Measurements from ENCODE around the gene AS3MT. TPM values are rescaled to one million over a fixed set of nuclear protein-coding genes. Genes with fewer than 3 reads are reported as not detected.
A peak's percentile ranks its signal among the peaks of the same experiment; 100 is the strongest.
"Not testable (repeated sequence)": the region's sequence is repeated elsewhere in the genome, so short reads cannot be mapped to it uniquely, and the experiment has no call there.

Gene AS3MT, protein sequence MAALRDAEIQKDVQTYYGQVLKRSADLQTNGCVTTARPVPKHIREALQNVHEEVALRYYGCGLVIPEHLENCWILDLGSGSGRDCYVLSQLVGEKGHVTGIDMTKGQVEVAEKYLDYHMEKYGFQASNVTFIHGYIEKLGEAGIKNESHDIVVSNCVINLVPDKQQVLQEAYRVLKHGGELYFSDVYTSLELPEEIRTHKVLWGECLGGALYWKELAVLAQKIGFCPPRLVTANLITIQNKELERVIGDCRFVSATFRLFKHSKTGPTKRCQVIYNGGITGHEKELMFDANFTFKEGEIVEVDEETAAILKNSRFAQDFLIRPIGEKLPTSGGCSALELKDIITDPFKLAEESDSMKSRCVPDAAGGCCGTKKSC
- total RNA-seq (0.37 TPM), polyA plus RNA-seq (not detected)

GRCh38 chr10:102869258-102870198 lies at the start of gene AS3MT:
Gene AS3MT (plus strand): TSS chr10:102869470. CDS start chr10:102869593, 123 bp downstream.
- Mint-ChIP-seq H3K4me1 (peaks cover 3 to 8% (median 5%) of the 10 kb centered on the region in 4 donors), H3K27ac (no peak within 1 kb of the TSS), H3K27me3 (peaks cover 18% of the 10 kb centered on the region), H3K4me3 (peak within 1 kb of the TSS in 3 of 4 donors; percentile 21 to 46 (median 45)), H3K9me3 (no peaks in the 10 kb centered on the region), H3K36me3 (peaks cover 3% of the 10 kb centered on the region)
- Histone ChIP-seq H3K36me3 (ENCODE audit: control insufficient read depth, insufficient read depth, low read length) (peaks cover 3% of the 10 kb centered on the region), H3K27ac (ENCODE audit: insufficient read depth, low read length, poor library complexity, severe bottlenecking) (no peak within 1 kb of the TSS), H3K9me3 (ENCODE audit: control insufficient read depth in 2 of 2, low read length in 2 of 2) (no peaks in the 10 kb centered on the region), H3K4me3 (ENCODE audit: low read depth, low read length) (no peak within 1 kb of the TSS), H3K4me1 (ENCODE audit: control insufficient read depth, insufficient read depth, low read length, poor library complexity, severe bottlenecking) (peaks cover 6% of the 10 kb centered on the region), H3K27me3 (ENCODE audit: control insufficient read depth, insufficient read depth, low read length) (peaks cover 10% of the 10 kb centered on the region)
- DNase-seq = peak in 1 of 3 donors; percentile 13
- ATAC-seq (ENCODE audit: low read depth in 2 of 2) = peak in 1 of 2 donors; percentile 20

GRCh38 chr10:102820008-102820407 lies 49.3 kb upstream of the AS3MT start:
- not testable (repeated sequence) for H3K27ac Mint-ChIP-seq; H3K4me1 Mint-ChIP-seq; H3K27ac ChIP-seq (ENCODE audit: insufficient read depth, low read length, poor library complexity, severe bottlenecking); H3K27me3 ChIP-seq (ENCODE audit: control insufficient read depth, insufficient read depth, low read length); ATAC-seq (ENCODE audit: low read depth in 2 of 2); H3K4me3 ChIP-seq (ENCODE audit: low read depth, low read length); H3K9me3 Mint-ChIP-seq; H3K9me3 ChIP-seq (ENCODE audit: control insufficient read depth in 2 of 2, low read length in 2 of 2); H3K4me3 Mint-ChIP-seq; H3K4me1 ChIP-seq (ENCODE audit: control insufficient read depth, insufficient read depth, low read length, poor library complexity, severe bottlenecking); H3K36me3 Mint-ChIP-seq; DNase-seq; H3K27me3 Mint-ChIP-seq
- H3K36me3 ChIP-seq (ENCODE audit: control insufficient read depth, insufficient read depth, low read length) = peaks cover 12% of the 10 kb centered on the region

- ATAC-seq (ENCODE audit: low read depth in 2 of 2) = no peak
- no peak for DNase-seq
Measured at GRCh38 chr10:102822222-102822621, 47.0 kb upstream of the AS3MT start.

GRCh38 chr10:102824664-102825063 lies 44.6 kb upstream of the AS3MT start:
- Histone ChIP-seq H3K4me3 (ENCODE audit: low read depth, low read length) (no peak overlapping the region), H3K9me3 (ENCODE audit: control insufficient read depth in 2 of 2, low read length in 2 of 2) (no peaks in the 10 kb centered on the region), H3K27ac (ENCODE audit: insufficient read depth, low read length, poor library complexity, severe bottlenecking) (no peak overlapping the region), H3K36me3 (ENCODE audit: control insufficient read depth, insufficient read depth, low read length) (no peaks in the 10 kb centered on the region), H3K27me3 (ENCODE audit: control insufficient read depth, insufficient read depth, low read length) (no peaks in the 10 kb centered on the region), H3K4me1 (ENCODE audit: control insufficient read depth, insufficient read depth, low read length, poor library complexity, severe bottlenecking) (no peaks in the 10 kb centered on the region)
- H3K4me1 Mint-ChIP-seq = no peaks in the 10 kb centered on the region
- H3K27ac Mint-ChIP-seq = no peak overlapping the region
- peaks cover 0 to 1% (median 0%) of the 10 kb centered on the region in 7 donors for H3K9me3 Mint-ChIP-seq
- no peaks in the 10 kb centered on the region for H3K36me3 Mint-ChIP-seq
- ATAC-seq (ENCODE audit: low read depth in 2 of 2) (no peak), DNase-seq (no peak)
- H3K27me3 Mint-ChIP-seq = no peaks in the 10 kb centered on the region
- H3K4me3 Mint-ChIP-seq = no peak overlapping the region

More at GRCh38 chr10:102822222-102822621, 47.0 kb upstream of the AS3MT start:
- Mint-ChIP-seq H3K9me3 (peaks cover 0 to 1% (median 0%) of the 10 kb centered on the region in 7 donors), H3K36me3 (no peaks in the 10 kb centered on the region), H3K4me3 (no peak overlapping the region), H3K27ac (no peak overlapping the region), H3K27me3 (no peaks in the 10 kb centered on the region), H3K4me1 (no peaks in the 10 kb centered on the region)
- no peaks in the 10 kb centered on the region for H3K27me3 ChIP-seq (ENCODE audit: control insufficient read depth, insufficient read depth, low read length)
- no peaks in the 10 kb centered on the region for H3K36me3 ChIP-seq (ENCODE audit: control insufficient read depth, insufficient read depth, low read length)
- H3K4me1 ChIP-seq (ENCODE audit: control insufficient read depth, insufficient read depth, low read length, poor library complexity, severe bottlenecking) = no peaks in the 10 kb centered on the region
- H3K9me3 ChIP-seq (ENCODE audit: control insufficient read depth in 2 of 2, low read length in 2 of 2) = no peaks in the 10 kb centered on the region
- H3K4me3 ChIP-seq (ENCODE audit: low read depth, low read length) = no peak overlapping the region
- H3K27ac ChIP-seq (ENCODE audit: insufficient read depth, low read length, poor library complexity, severe bottlenecking) = no peak overlapping the region

GRCh38 chr10:102826148-102826796 lies 43.0 kb upstream of the AS3MT start:
- H3K27me3 Mint-ChIP-seq = peaks cover 4% of the 10 kb centered on the region
- Histone ChIP-seq H3K36me3 (ENCODE audit: control insufficient read depth, insufficient read depth, low read length) (no peaks in the 10 kb centered on the region), H3K27ac (ENCODE audit: insufficient read depth, low read length, poor library complexity, severe bottlenecking) (no peak overlapping the region), H3K4me1 (ENCODE audit: control insufficient read depth, insufficient read depth, low read length, poor library complexity, severe bottlenecking) (no peaks in the 10 kb centered on the region), H3K27me3 (ENCODE audit: control insufficient read depth, insufficient read depth, low read length) (no peaks in the 10 kb centered on the region), H3K4me3 (ENCODE audit: low read depth, low read length) (no peak overlapping the region), H3K9me3 (ENCODE audit: control insufficient read depth in 2 of 2, low read length in 2 of 2) (no peaks in the 10 kb centered on the region)
- no peak overlapping the region for H3K27ac Mint-ChIP-seq
- ATAC-seq (ENCODE audit: low read depth in 2 of 2) (no peak), DNase-seq (no peak)
- H3K4me3 Mint-ChIP-seq = no peak overlapping the region
- no peaks in the 10 kb centered on the region for H3K4me1 Mint-ChIP-seq
- no peaks in the 10 kb centered on the region for H3K36me3 Mint-ChIP-seq
- peaks cover 0 to 1% (median 0%) of the 10 kb centered on the region in 7 donors for H3K9me3 Mint-ChIP-seq

GRCh38 chr10:102827597-102827975 lies 41.7 kb upstream of the AS3MT start:
- no peak overlapping the region for H3K27ac Mint-ChIP-seq
- no peak overlapping the region for H3K27ac ChIP-seq (ENCODE audit: insufficient read depth, low read length, poor library complexity, severe bottlenecking)
- H3K9me3 Mint-ChIP-seq = peaks cover 0 to 1% (median 0%) of the 10 kb centered on the region in 7 donors
- no peak for DNase-seq
- no peak for ATAC-seq (ENCODE audit: low read depth in 2 of 2)
- peaks cover 8% of the 10 kb centered on the region for H3K27me3 Mint-ChIP-seq
- H3K4me1 Mint-ChIP-seq = no peaks in the 10 kb centered on the region
- H3K4me3 ChIP-seq (ENCODE audit: low read depth, low read length) = no peak overlapping the region
- no peaks in the 10 kb centered on the region for H3K36me3 Mint-ChIP-seq
- no peaks in the 10 kb centered on the region for H3K36me3 ChIP-seq (ENCODE audit: control insufficient read depth, insufficient read depth, low read length)
- no peaks in the 10 kb centered on the region for H3K4me1 ChIP-seq (ENCODE audit: control insufficient read depth, insufficient read depth, low read length, poor library complexity, severe bottlenecking)
- no peaks in the 10 kb centered on the region for H3K27me3 ChIP-seq (ENCODE audit: control insufficient read depth, insufficient read depth, low read length)
- H3K4me3 Mint-ChIP-seq = no peak overlapping the region
- no peaks in the 10 kb centered on the region for H3K9me3 ChIP-seq (ENCODE audit: control insufficient read depth in 2 of 2, low read length in 2 of 2)

DNA sequence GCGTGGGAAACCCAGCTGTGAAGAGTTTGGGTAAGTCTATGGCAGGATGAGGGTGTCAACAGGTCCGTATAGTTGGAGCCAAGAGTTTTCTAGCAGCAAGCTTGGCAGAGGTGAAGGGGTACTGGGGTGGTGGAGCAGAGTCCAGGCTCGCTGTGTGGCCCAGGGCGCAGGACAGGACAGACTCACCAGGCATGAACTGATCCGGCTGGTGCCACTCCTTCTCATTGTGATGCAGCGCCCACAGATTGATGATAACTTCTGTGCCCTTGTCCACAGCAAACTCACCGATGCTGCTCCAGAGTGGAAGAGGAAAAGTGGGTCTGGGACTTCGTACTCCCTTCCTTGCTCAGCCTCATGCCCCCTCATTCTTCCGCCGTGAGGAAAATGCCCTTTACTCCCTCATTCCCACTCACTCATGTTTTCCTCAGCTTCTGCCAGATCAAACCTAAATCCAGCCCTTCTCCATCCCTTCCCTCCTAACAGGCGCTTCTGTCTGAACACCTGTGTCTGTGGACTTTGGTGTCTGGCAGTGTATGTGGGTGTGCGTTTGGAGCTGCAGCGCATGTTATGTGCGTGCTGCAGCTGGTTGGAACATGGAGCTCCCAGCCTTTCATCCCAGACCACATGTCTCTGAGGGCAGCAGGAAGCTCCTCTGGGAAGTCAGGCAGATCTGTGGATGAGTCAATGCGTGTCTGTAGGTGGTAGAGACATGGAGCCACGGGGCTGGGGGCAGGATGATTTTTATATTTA lies 37.8 kb upstream of the AS3MT start:
- ATAC-seq (ENCODE audit: low read depth in 2 of 2) (no peak), DNase-seq (no peak)
- Mint-ChIP-seq H3K36me3 (no peaks in the 10 kb centered on the region), H3K4me3 (no peak overlapping the region), H3K9me3 (peaks cover 0 to 1% (median 0%) of the 10 kb centered on the region in 7 donors), H3K4me1 (peaks cover 0 to 2% (median 0%) of the 10 kb centered on the region in 4 donors), H3K27ac (no peak overlapping the region), H3K27me3 (peaks cover 19% of the 10 kb centered on the region)
- no peaks in the 10 kb centered on the region for H3K27me3 ChIP-seq (ENCODE audit: control insufficient read depth, insufficient read depth, low read length)
- H3K4me3 ChIP-seq (ENCODE audit: low read depth, low read length) = no peak overlapping the region
- H3K27ac ChIP-seq (ENCODE audit: insufficient read depth, low read length, poor library complexity, severe bottlenecking) = no peak overlapping the region
- H3K36me3 ChIP-seq (ENCODE audit: control insufficient read depth, insufficient read depth, low read length) = no peaks in the 10 kb centered on the region
- H3K4me1 ChIP-seq (ENCODE audit: control insufficient read depth, insufficient read depth, low read length, poor library complexity, severe bottlenecking) = no peaks in the 10 kb centered on the region
- H3K9me3 ChIP-seq (ENCODE audit: control insufficient read depth in 2 of 2, low read length in 2 of 2) = no peaks in the 10 kb centered on the region
